ENCODE data around the gene NF1.

The NF1 gene

DNA sequence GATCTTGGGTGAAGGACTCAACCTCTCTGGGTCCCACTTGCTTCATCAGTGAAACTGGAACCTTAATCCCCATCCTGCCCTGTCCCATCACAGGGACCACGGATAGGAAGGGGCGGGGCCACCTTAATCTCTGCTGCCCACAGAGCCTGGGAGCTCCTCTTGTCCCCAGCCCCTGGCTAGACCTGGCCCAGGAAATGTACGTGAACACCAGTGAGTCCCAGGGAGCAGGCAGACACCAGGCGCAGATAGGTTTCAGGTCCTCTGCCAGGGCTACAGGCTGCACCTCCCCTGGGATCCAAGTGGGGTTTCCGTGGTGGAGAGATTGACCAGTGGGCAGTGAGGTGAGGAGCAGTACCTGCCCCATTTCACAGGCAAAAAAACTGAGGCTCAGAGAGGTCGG is 317.7 kb downstream of the NF1 start:
- no peak for DNase-seq

DNA sequence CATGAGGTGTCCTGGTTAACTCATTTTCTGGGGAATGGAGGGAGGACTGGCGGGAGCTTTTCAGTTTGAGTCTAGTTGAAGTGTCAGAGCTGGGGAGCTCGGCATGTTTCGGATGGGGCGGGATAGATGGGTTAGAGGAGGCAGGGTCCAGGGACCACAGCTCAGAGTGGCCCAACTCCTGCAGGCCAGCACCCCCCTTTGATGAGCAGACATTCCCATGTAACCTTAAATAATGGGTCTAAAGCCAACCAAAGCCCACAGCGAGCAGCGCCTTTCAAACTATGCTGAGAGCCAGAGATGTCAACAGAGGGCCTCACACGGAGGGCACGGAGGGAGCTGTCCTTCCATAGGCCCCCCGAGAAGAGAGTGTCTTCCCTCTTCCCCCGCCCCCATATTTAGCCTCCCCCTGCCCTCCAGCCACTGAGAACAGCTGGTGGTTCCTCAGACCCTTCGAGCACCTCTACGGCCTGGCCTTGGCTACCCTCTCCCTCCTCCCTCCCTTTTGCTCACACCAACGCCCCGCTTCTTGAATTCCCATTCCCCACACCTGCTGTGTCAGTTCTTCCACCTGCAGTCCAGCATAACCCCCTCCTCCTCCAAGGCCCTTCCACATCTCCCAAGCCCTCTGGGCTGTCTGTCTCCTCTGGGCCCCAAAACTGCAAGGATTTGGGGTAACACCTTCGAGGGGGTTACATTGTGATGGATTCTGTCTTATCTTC is 318.5 kb downstream of the NF1 start:
- DNase-seq, result no peak

DNA sequence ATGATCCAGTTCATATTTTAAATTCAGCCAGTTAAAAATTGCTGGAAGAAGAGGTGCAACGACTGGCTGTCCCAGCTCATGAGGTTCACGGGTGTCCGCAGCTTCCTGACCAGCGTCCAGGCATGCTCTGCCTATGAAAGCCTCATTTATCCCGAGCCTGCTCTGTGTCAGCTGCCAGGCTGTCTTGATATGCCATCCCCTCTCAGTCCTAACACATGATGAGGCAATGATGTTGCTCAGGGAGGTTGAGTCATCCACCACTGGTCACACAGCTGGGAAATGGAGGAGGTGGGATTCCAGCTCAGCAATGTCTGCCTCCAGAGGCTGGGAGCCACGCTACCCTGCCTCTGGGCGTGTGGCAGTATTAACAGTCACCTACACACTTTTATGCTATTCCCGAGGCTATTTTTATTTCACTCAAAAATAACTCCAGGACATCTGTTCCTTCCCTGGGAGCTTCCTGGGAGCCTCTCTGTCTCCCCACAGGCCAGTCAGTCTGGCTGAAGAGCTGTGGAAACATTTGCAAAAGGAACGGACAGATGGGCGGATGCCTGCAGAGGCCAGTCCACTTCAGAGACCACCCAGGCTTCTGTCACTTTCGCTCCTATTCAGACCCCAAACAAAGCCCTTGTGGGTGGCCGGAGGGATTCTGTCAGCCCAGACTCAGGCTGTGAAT is 319.2 kb downstream of the NF1 start:
- DNase-seq, result no peak

DNA sequence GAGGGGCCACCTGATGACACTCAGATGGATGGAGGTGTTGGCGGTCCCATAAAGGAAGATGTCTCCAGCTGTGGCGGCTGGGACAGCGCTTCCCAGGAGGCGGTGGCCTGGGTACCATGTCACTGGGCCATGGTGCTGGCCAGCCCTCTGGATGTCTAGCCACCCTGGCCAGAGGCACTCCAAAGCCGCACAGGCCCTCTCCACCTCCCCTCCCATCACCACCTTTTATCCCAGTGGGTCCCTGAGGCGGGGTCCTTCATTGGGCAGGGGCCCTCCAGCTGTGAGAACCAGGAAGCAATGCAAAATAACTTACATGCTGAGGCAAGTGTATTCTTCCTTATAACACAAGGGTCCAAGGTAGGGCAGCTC is 319.8 kb downstream of the NF1 start:
- DNase-seq, result no peak

DNA sequence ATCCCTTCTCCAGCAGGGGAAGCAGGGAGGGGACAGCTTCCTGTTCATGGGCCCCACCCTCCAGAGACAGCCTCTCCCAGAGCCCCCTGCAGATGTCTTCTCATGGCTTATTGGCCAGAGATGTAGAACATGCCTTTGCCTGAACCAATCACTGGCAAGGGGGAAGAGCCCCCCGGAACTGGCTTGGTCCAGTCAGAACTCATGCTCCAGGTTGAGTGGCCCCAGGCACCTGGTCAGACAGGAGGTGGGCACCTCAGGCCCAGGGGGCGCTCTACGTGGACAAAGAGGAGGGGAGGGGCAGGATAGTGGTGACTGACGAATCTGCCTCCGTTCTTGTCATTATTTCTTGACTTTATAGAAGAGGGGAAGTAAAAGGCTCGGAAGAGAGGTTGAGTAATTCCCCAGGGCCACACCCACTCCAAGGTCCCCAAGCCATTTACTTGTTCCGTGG is 320.3 kb downstream of the NF1 start:
- DNase-seq, result no peak

DNA sequence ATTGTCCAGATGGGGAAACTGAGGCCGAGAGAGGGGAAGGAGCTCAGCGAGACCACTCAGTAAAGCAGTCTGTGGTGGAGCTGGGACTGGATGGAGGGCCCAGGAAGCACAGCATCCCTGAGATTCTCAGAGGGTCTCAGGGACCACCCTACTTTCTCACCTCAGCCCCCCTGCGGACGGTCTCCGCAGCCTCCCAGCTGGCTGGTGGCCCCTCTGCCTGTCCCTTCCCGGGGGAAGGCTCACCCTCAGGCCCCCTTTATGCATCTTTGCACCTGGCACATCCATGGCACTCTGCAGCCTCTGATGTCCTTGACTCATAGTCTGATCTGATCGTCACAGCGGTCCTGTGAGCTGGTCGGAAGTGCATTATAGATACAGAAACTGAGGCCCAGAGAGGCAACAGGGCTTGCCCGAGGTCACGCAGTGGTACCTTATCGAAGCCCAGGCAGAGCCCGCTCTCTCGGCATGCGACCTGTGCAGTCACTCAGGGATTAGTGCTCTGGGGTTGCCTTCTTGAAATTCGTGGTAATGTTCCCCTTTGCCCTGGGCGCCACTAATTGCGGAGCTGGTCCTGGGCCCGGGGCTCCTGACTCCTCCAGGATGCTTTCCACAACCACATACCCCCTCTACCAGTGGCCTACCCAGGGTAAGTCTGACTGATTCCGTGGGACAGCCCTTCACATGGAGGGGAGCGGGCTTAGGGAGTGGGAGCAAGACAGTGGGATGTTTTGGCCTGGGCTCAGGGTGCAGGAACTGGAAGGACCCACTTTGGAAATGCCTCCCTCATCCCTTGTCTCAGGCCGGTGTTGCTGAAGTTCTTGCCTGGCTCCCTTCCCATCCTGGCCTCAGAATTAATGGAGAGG is 321.1 kb downstream of the NF1 start:
- no peak for DNase-seq

DNA sequence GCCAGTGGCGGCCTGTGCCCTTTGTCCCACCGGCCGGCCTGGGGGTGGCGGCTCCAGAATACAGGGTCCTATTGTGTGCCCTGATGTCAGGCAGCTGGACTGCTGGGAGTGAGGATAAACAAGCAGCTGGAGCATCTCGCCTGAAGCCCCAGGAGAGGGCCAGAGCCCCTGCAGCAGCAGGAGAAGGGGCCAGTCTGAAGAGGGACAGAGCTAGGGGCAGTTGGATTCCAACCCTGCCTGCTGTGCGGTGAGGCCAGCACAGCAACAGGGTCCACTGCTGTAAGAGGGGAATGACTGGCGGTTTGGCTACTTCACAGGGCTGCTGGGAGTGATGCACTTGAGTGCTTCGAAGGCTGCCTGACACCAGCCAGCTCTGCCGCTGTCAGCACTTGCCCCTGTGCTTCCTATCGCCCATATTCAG is 321.7 kb downstream of the NF1 start:
- no peak for DNase-seq

DNA sequence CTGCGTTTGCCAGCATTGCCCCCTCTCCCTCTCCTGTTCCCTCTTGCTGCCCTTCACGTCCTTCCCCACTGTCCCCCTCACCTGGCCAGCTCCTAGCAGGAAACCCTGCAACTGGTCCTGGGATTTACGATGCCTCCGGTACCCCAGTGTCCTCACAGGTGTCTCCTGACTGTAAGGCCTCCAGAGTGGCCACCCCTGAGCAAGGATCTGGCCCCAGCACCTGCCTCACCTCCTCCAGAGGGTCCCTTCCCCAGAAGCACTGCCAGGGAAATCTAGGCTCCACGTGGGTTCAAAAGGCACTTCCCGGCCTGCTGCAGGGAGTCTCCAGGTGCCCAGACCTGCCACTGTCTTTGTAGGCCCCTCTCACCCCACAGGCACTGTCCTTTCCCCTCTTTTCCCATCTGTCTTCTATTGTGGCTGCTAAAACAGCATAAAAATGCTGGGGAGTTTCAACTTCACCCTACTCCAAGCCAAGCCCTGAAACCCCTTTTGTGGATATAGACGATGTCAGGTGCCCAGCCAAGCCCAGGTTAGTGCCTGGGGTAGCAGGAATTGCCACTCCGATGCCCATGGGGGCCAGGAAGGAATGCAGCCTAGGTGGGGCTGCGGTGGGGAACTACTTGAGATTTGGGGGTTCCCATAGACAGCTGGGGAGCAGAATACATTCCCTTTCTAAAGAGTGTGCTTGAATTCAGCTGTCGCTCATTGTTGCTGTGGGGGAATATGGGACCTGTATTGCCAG is 322.4 kb downstream of the NF1 start:
- DNase-seq, result no peak

DNA sequence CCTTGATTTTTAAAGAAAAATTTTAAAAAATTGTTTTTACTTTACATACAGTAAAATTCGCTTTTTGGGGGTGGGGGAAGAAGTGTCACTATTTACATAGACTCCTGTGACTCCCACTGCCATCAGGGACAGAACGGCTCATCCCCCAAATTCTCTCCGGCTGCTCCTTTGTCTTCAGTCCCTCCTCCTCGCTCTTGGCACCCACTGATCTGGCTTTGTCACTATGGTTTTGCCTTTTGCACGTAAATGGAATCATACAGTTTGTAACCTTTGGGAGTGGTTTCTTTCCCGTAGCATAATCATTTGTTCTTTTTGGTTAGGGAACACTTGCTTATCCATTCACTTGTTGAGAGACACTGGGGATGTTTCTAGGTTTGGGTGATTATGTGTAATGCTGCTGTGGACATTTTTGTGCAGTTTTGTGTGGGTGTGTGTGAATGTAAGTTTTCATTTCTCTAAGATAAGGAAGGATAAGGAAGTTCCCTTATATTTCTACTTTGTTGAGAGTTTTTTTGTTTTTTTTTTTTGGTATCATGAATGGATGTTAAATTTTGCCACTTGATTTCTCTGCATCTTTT is 324.1 kb downstream of the NF1 start:
- no peak for DNase-seq

DNA sequence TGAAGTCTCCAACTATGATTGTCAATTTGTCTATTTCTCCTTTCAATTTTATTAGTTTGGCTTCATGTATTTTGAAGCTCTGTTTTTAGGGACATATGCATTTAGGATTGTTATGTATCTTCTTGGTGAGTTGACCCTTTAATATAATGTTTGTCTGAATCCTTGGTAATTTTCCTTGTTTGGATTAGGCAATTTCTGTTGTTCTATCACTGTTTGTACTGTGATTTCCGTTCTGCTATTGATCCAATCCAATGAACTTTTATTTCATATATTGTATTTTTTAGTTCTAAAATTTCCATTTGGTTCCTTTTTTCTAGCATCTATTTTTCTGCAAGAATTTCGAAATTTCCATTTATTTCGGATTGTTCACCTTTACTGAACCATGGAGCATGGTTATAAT is 327.7 kb downstream of the NF1 start:
- no peak for DNase-seq

DNA sequence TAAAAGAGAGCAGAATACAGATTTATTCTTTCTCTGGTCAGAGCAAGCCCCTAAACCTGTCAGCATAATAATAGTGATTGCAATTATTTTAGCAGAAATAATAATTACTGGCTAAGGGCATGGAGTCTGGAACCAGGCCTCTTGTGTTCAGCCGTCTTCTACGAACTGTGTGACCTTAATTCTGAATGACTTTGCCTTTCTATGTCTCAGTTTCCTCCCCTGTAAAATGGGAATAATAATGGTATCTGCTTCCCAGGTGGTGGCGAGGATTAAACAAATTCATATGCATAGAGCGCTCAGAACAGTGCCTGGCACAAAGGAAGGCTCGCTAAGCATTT is 330.1 kb downstream of the NF1 start:
- DNase-seq, result no peak

DNA sequence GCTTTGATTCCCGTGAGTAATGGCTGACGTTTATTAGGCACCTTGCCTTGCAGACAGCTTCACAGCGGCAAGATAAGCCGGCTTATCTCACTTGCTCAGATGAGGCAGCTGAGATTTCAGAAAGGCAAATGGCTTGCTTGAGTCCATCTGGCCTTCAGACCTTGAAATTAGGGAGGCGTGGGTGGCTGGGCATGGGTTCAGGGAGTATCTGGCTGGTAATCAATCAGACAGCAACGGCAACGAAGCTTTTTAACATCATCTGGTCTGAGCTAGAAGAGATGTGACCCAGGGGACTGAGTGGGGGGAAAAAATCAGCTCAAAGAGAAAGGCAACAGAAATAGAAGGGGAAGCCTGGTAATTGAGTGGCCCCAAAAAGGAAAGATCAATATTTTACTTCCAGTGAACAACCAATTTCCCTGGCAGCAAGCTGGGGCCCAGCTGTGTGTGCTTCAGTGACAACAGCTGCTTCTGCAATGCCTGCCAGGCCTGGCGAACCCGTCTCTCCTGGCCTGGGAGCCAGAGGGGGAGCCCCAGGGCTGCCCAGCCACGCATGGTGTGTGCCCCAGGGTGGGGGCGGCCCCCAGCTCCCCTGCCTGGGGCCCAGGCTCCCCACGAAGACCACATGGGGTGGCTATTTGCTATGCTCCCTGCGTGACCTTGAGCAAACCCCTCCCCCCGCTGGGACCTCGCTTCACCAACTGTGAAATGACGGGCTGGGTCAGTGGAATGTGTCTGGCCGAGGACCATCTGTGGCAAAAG is 330.7 kb downstream of the NF1 start:
- DNase-seq, result no peak
